ENCODE data around the gene AGPAT1.

DNA sequence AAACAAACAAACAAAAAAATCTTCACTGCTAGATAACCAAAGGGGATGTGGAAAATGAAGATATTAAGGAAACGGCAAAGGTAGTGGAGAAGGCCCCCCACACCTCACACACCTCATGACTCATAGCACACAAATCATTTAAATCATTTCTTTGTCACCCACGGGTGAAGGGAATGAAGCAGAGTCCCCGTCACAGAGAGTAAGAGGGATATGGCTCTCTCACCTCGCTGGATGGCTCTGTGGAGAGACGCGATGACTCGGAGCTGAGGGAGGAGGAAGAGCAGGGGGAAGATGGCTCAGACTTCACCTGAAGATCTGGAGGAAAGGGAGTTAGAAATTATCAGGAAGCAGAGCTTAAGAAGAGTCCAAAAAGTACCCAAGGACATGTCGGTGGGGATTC, 49.0 kb downstream of the AGPAT1 start:
- no peak for TF ChIP-seq SUZ12 (IDR thresholded peaks at IDR 0.05; ENCODE audit: extremely low read depth, insufficient read depth, insufficient read length)
- TF ChIP-seq YY1 (IDR thresholded peaks at IDR 0.05; ENCODE audit: insufficient read depth, insufficient read length), result no peak
